Measurements from ENCODE around the gene APMAP.

GRCh38 chr20:24970754-24971153 lies 21.8 kb downstream of the APMAP start:
- TF ChIP-seq CTCF (IDR thresholded peaks at IDR 0.05) = no peak
- TF ChIP-seq POLR2AphosphoS5 (IDR thresholded peaks at IDR 0.05; ENCODE audit: insufficient read depth in 1 of 2, low read depth in 1 of 2) = no peak
- no peak for TF ChIP-seq POLR2A (IDR thresholded peaks at IDR 0.05)
